GM18861 (cell line): ENCODE measurements around the gene SELENOF.
"Not testable (repeated sequence)": the region's sequence is repeated elsewhere in the genome, so short reads cannot be mapped to it uniquely, and the experiment has no call there.

ENCODE experiments used
- ATAC-seq: cut with Tn5 transposase; IDR thresholded peaks from one replicate; pipeline ENCODE4 v1.9.1; 2021; ENCODE audit not compliant: unreplicated experiment

Gene SELENOF

GRCh38 chr1:86922445-86922844 lies 8.5 kb upstream of the SELENOF start:
- no peak for ATAC-seq

GRCh38 chr1:86916752-86917151 lies 2.8 kb upstream of the SELENOF start:
- no peak for ATAC-seq

GRCh38 chr1:86915737-86916235 lies 1.9 kb upstream of the SELENOF start:
- ATAC-seq, result no peak

- no peak for ATAC-seq
These were observed 1.2 kb upstream of the SELENOF start for GRCh38 chr1:86914998-86915736.

GRCh38 chr1:86914601-86914997 lies 673 bp upstream of the SELENOF start, which contains the start of gene HS2ST1:
Gene HS2ST1 (plus strand): TSS chr1:86914635.
- ATAC-seq, result no peak

- no peak for ATAC-seq
These were observed 479 bp downstream of the SELENOF start for GRCh38 chr1:86913399-86913895.

GRCh38 chr1:86912281-86912900 lies 1.5 kb downstream of the SELENOF start:
- no peak for ATAC-seq

GRCh38 chr1:86906419-86906818 lies 7.5 kb downstream of the SELENOF start:
- no peak for ATAC-seq

GRCh38 chr1:86905875-86906274 lies 8.1 kb downstream of the SELENOF start:
- no peak for ATAC-seq

GRCh38 chr1:86899401-86899800 lies 14.5 kb downstream of the SELENOF start:
- not testable (repeated sequence) for ATAC-seq

GRCh38 chr1:86888327-86888726 lies 25.6 kb downstream of the SELENOF start:
- ATAC-seq, result no peak

GRCh38 chr1:86887479-86888162 lies 26.3 kb downstream of the SELENOF start:
- ATAC-seq, result no peak

- ATAC-seq, result no peak
These were observed 38.2 kb downstream of the SELENOF start for GRCh38 chr1:86875722-86876121.

GRCh38 chr1:86872086-86872485 lies 41.8 kb downstream of the SELENOF start:
- ATAC-seq, result no peak

- no peak for ATAC-seq
These were observed 42.9 kb downstream of the SELENOF start for GRCh38 chr1:86871001-86871400.

GRCh38 chr1:86868477-86868876 lies 45.4 kb downstream of the SELENOF start:
- ATAC-seq, result no peak

GRCh38 chr1:86867278-86867677 lies 46.6 kb downstream of the SELENOF start:
- ATAC-seq, result not testable (repeated sequence)

GRCh38 chr1:86866665-86867064 lies 47.3 kb downstream of the SELENOF start:
- no peak for ATAC-seq

GRCh38 chr1:86865973-86866637 lies 47.8 kb downstream of the SELENOF start:
- ATAC-seq, result peak; percentile 73

GRCh38 chr1:86862920-86863319 lies 51.0 kb downstream of the SELENOF start:
- no peak for ATAC-seq

GRCh38 chr1:86861424-86861823 lies 52.5 kb downstream of the SELENOF start:
- ATAC-seq, result no peak
